GM10266 (cell line): ENCODE data around the gene PLCL2.
"Not testable (repeated sequence)": the region's sequence is repeated elsewhere in the genome, so short reads cannot be mapped to it uniquely, and the experiment has no call there.

Source experiments
- DNase-seq: peaks from one replicate; pipeline ENCODE4 v3.0.0; 2012; ENCODE audit errors: extremely low spot score
- CTCF ChIP-seq: IDR thresholded peaks from 2 replicates; pipeline ENCODE4 v1.5.1; 2012; ENCODE audit warnings: mild to moderate bottlenecking, low read depth; ENCODE audit not compliant: control insufficient read depth, insufficient read depth; ENCODE audit errors: missing control alignments

The PLCL2 gene

GRCh38 chr3:16978234-16978920, 93.6 kb downstream of the PLCL2 start:
- DNase-seq, result no peak
- no peak for TF ChIP-seq CTCF

GRCh38 chr3:16978921-16979271, 94.1 kb downstream of the PLCL2 start:
- TF ChIP-seq CTCF, result no peak
- no peak for DNase-seq

- DNase-seq, result not testable (repeated sequence)
Observed at GRCh38 chr3:16979769-16980515, 95.2 kb downstream of the PLCL2 start.

GRCh38 chr3:16980526-16980925, 95.8 kb downstream of the PLCL2 start:
- DNase-seq, result not testable (repeated sequence)

- TF ChIP-seq CTCF, result no peak
- no peak for DNase-seq
Observed at GRCh38 chr3:16982460-16982859, 97.7 kb downstream of the PLCL2 start.

- no peak for DNase-seq
- TF ChIP-seq CTCF, result no peak
Observed at GRCh38 chr3:16985608-16986007, 100.9 kb downstream of the PLCL2 start.

- no peak for TF ChIP-seq CTCF
Observed at GRCh38 chr3:16987141-16987540, 102.4 kb downstream of the PLCL2 start.

GRCh38 chr3:16990163-16990562, 105.4 kb downstream of the PLCL2 start:
- DNase-seq, result no peak
- no peak for TF ChIP-seq CTCF

More at GRCh38 chr3:16987141-16987540, 102.4 kb downstream of the PLCL2 start:
- DNase-seq, result no peak
